Retina (tissue), 1 donor: ENCODE data around the gene ACOX2.
A peak's percentile ranks its signal among the peaks of the same experiment; 100 is the strongest.
"Not testable (repeated sequence)": the region's sequence is repeated elsewhere in the genome, so short reads cannot be mapped to it uniquely, and the experiment has no call there.

Experiments
- DNase-seq: peaks from one replicate; pipeline ENCODE4 v3.0.0-alpha.2; 2016

Gene ACOX2

DNA sequence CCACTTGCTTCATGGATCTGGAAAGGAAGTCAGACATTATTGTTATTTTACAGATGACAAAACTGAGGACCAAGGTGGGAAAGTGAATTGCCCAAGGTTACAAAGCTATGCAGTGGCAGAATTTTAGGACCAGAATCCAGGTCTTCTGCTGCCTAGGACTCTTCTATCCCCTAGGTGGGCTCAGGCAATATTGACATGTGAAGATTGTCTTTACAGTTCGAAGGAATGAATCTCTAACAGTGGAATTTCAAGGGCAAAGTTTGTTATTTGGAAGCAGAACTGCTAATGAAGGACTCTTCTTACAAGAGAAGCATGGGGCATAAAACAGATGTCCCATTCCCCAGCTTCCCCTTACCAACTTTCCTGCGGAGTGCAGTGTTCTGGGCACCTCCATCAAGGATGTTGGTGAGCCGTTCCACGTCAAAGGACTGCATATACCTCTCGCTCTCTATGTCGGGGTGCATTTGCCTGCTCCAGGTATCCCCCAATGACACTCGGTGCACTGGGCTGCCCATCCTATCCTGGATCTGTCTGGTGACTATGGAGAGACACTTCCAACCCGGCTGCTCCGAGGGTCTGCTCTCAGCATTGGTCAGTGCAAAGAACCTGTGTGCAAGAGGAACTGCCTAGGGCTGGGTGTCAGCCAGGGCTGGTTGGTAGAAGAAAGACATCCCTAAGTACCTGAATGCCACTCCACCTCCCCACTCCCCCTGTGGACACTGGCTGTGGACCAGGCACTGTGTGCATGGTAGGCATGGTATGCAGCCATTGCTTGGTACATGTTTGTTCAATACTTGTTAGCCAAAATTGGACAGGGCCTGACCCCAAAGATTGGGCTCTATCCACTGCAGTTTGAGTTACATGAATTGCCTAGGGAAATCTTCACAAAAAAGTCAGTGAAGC lies 2.1 kb downstream of the ACOX2 start:
- no peak for DNase-seq

- peak; percentile 86 for DNase-seq
Measured at GRCh38 chr3:58532794-58533220, 4.2 kb downstream of the ACOX2 start.

DNA sequence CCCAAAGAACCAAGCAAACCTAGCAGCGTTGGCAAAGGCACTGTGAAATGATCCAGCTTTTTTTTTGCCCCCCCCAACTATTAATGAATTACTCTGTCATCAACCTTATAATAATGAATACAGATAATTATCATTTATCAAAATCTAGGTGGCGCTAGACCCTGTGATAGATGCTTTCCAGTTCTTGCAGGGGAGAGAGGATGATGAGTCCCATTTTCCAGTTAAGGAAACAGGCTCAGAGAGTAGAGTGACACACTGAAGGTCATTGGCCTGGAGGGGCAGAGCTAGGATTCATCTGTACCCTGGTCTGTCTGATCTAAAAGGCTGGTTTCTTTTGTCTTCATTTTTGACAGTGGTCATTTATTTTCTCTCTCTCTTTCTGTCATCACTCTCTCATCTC lies 5.0 kb downstream of the ACOX2 start:
- no peak for DNase-seq

- no peak for DNase-seq
Measured at GRCh38 chr3:58531555-58531954, 5.4 kb downstream of the ACOX2 start.

- no peak for DNase-seq
Measured at GRCh38 chr3:58530354-58530865, 6.6 kb downstream of the ACOX2 start.

- peak; percentile 65 for DNase-seq
Measured at GRCh38 chr3:58529516-58530353, 7.3 kb downstream of the ACOX2 start.

DNA sequence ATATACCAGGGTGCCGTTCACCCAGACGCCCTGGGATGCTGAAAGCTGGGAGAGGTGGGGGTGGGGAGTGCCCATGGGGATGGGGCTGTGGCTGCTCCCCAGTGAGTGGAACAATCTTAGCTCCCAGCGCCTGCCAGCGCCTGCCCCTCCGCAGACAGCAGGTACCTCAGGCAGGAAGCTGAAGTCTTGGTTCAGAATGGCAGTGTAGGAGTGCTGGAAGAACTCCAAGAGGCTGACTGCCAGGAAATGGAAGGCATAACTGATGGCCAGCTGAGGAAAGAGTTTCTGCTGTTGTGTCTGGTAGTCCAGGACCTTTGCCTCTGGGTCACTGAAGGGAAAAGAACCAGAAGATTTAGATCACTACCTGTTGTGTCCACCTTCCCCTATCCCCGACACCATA lies 8.4 kb downstream of the ACOX2 start:
- no peak for DNase-seq

- DNase-seq: not testable (repeated sequence)
Measured at GRCh38 chr3:58527440-58527839, 9.6 kb downstream of the ACOX2 start.

- no peak for DNase-seq
Measured at GRCh38 chr3:58526515-58526957, 10.5 kb downstream of the ACOX2 start.

DNA sequence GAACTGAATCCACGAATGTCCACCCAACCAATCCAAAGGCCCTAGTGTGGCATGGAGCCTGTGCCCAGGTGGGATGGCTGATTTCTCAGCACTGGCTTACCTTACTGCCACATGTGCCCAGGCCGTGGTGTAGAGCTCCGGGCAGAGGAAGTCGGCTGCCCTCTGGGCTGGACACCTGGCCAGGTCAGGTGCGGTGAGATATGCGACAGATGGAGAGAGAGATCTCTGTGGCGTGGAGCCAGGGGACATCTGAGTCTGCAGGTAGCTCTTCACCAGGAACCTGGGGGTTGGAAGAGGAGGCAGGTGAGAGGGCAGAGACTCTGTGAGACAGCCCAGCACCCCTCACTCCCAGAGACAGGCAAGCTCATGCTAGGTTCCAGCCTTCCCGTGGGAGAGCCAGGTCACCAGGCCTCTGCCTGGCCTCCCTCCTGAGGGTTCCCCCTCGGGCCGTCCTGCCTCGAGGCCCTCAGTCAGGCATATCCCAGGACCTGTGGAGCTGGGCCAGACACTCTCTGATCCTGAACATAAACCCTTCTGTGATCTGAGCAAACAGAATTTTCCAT lies 12.6 kb downstream of the ACOX2 start:
- no peak for DNase-seq

- DNase-seq: no peak
Measured at GRCh38 chr3:58522759-58523425, 14.1 kb downstream of the ACOX2 start.

- peak; percentile 43 for DNase-seq
Measured at GRCh38 chr3:58521917-58522631, 14.9 kb downstream of the ACOX2 start.

DNA sequence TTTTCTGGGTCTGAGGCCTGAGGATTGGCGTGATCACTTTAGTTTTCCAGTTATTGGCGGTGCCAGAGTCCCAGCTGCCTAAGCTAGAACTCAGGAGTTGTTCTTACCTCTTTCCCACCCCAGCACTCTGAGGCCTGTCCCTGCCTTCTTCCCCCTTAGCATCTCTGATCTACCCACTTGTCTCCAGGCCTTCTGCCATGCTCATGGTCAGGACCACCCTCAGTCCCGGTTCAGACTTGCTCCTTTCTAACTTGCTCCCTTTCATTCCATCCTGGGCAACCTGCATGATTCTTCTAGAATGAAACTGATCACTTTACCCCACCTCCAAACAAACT lies 15.7 kb downstream of the ACOX2 start:
- DNase-seq: no peak

DNA sequence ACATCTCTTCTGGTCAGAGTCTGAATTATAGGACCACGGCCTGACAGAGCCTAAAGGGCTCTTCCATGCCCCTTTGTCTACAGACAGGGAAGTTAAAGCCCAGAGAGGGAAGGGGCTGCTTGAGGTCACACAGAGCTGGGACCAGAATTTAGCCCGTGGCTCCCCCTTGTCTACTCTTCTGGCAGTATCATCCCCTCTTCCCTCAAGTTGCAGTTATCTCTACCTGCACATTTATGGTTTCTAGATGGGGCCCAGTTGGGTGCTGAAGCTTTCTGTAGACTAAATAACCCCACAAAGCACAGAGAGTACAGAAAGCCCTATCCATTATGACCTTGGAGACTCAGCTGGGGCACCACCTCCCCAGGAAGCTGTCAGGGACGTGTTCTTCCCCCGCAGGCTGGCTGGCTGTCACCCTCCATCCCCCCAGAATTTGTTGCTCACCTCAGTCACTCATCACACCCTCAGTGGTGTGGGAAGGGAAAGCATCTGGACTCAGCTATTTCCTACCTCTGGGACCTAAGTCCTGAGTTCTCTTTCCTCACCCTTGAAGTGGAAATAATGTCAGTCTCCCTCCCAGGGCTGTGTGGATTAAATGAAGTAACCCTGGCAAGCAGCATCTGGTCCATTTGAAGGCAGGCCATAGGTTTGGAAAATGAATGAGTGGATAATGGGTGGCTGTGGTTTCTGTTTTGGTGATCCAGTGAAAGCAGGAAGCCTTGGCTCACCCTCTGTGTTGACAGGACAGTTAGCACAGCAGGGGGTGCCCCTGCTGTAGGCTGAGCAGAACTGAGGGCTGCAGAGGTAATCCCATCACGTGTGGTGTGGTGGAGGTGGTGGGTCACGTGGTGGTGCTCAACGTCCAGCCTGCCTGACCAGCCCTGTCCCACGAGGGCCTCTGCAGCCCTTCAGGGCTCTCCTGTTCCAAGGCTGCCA lies 16.3 kb downstream of the ACOX2 start:
- DNase-seq: peak; percentile 56

GRCh38 chr3:58519668-58520402 lies 17.2 kb downstream of the ACOX2 start:
- no peak for DNase-seq

GRCh38 chr3:58518291-58518789 lies 18.6 kb downstream of the ACOX2 start:
- peak; percentile 72 for DNase-seq

GRCh38 chr3:58514405-58514804 lies 22.6 kb downstream of the ACOX2 start:
- DNase-seq: no peak

DNA sequence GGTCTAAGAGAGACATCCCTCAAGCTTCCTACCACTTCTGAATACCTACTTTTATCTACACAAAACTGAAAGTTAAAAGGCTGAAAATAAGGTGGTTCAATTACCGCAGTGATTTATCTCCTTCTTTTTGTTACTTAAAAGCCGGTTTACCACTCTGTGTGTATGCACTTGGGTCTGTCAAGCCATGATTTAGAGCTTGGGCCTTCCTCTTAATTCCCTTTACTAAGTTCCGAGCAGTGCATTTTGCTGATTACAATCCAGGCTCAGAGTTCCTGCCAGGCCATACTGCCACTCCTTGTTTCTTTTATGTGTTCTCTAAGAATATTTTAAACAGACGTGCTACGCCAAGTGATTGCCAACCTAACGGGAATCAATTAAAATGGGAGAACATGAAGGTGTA lies 28.6 kb downstream of the ACOX2 start:
- DNase-seq: no peak

- no peak for DNase-seq
Measured at GRCh38 chr3:58507356-58508078, 29.5 kb downstream of the ACOX2 start.
